ENCODE results near the gene HIVEP1.
"Not testable (repeated sequence)": the region's sequence is repeated elsewhere in the genome, so short reads cannot be mapped to it uniquely, and the experiment has no call there.

The HIVEP1 gene

DNA sequence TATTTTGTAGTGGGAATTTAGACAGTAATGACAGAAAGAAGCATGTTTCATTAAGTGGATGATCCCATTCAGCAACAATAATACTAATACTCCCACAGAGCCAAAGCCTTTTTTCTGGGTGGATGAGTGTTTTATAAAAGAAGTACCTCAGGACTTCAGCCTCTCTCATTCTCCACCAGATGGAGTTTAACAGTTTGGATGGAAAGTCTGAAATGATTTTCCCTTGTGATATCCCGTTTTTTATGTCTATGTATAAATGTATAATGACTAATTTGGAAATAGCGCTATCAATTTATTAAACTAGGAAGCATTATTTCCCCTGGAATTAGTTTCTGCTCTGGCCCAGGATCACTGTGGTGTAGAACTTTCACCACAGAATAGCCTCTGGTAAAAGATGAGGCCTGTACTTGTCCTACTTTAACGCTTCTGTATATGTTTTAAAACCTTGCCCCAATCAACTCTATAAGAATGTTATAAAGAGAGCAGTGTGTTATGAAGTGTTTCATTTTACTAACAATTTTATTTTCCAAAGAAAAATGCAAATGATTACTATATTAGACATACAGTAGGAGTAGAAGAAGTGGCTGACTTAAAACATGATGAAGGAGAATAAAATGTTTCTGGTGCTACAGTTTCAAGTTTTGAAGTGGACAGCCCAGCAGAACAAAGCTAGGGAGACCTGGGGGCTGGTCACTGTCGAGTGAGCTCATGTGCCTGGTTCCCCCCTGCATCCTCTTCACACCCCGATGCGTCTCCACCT lies 135.6 kb downstream of the HIVEP1 start:
- DNase-seq (ENCODE audit: insufficient read length, low spot score) (no peak), FAIRE-seq (no peak)
- no peak for TF ChIP-seq POLR2A (IDR thresholded peaks at IDR 0.05; ENCODE audit: low read depth, low read length)
- no peak for TF ChIP-seq POU2F2 (IDR thresholded peaks at IDR 0.05; ENCODE audit: low read depth, low read length)
- TF ChIP-seq POLR2AphosphoS5 (IDR thresholded peaks at IDR 0.05; ENCODE audit: low read depth, low read length) = no peak
- no peak for TF ChIP-seq PAX5 (IDR thresholded peaks at IDR 0.05; ENCODE audit: insufficient read depth, low read length, severe bottlenecking)
- TF ChIP-seq SPI1 (IDR thresholded peaks at IDR 0.05; ENCODE audit: low read depth, low read length) = no peak
- TF ChIP-seq TAF1 (IDR thresholded peaks at IDR 0.05; ENCODE audit: low read depth, low read length) = no peak

DNA sequence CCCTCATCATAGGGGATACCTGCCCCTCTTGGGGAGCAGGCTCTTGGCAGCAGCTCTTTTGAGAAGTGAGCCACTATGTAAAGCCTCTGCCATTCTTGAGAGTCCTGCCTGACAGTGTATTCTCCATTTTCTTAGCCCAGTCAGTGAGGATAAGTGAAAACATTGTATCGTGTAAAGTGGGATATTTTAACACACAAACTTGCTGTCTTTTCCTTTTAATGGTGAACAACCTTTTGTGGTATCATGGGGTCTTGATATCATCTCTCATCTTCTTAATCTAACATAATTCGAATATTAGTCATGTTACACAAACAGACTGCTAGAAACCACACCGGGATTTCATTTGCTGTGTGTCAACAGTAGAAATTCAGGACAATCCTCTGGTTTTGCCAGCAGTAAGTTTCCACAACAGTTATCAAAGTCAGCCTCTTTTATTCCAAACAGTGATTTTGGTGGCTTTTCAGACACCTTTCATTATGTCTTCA lies 136.2 kb downstream of the HIVEP1 start:
- no peak for DNase-seq (ENCODE audit: insufficient read length, low spot score)
- FAIRE-seq = no peak
- no peak for TF ChIP-seq POLR2A (IDR thresholded peaks at IDR 0.05; ENCODE audit: low read depth, low read length)
- TF ChIP-seq POLR2AphosphoS5 (IDR thresholded peaks at IDR 0.05; ENCODE audit: low read depth, low read length) = no peak
- no peak for TF ChIP-seq POU2F2 (IDR thresholded peaks at IDR 0.05; ENCODE audit: low read depth, low read length)

DNA sequence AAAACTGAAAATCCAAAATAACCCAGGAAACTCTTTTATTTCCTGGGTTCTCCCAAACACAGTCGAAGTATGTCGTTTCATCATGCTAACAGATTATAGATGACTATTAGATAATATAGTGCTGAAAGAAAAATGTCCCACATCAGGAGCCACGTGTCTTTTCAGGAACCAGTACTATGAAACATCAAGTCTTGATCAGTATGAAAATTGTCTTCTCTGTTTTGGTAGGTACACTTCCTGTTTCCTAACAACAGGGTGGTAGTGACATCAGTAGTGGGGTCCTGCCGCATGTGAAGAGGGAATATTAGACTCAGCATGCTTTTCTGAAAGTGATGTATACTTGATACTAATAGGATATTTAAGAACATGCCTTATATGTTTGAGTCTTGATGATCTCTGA lies 136.7 kb downstream of the HIVEP1 start:
- DNase-seq (ENCODE audit: insufficient read length, low spot score) = no peak
- no peak for FAIRE-seq
- no peak for TF ChIP-seq POU2F2 (IDR thresholded peaks at IDR 0.05; ENCODE audit: low read depth, low read length)
- peak; percentile 65 for TF ChIP-seq SPI1 (IDR thresholded peaks at IDR 0.05; ENCODE audit: low read depth, low read length)
- no peak for TF ChIP-seq PAX5 (IDR thresholded peaks at IDR 0.05; ENCODE audit: insufficient read depth, low read length, severe bottlenecking)

- DNase-seq (ENCODE audit: insufficient read length, low spot score) (no peak), FAIRE-seq (no peak)
Measured at GRCh38 chr6:12149944-12150510, 137.9 kb downstream of the HIVEP1 start.

DNA sequence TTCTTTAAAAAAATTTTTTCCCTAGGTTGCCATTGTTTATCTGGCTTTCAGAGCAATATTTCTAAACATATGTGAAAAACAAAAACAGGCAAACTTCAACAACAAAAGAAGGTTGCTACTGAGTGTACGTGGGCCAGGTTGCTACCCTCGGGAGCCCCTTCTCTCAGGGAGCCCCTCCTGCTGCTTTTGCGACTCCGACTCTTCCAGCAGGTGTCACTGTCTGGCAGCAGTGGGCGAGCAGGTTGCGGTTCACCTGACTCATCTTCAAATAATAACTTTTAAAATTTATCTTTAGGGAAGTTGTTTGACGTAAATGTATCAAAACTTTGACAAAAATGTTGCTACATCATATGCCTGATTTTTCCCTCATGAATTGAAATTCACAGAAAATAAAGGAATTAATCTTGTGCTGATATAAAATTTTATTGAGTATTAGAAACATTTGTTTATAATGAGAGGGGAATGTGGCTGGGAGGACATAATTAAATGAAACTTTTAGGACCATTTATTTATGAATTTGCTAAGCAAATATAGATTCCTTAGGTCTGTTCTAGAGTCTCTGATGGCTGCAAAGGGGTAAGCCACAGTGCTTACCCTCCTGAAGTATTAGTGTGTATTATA lies 138.8 kb downstream of the HIVEP1 start:
- TF ChIP-seq POLR2A (IDR thresholded peaks at IDR 0.05; ENCODE audit: low read depth, low read length) = no peak
- no peak for TF ChIP-seq POLR2AphosphoS5 (IDR thresholded peaks at IDR 0.05; ENCODE audit: low read depth, low read length)
- no peak for TF ChIP-seq SPI1 (IDR thresholded peaks at IDR 0.05; ENCODE audit: low read depth, low read length)
- TF ChIP-seq POU2F2 (IDR thresholded peaks at IDR 0.05; ENCODE audit: low read depth, low read length) = no peak
- no peak for TF ChIP-seq PAX5 (IDR thresholded peaks at IDR 0.05; ENCODE audit: insufficient read depth, low read length, severe bottlenecking)
- no peak for TF ChIP-seq TAF1 (IDR thresholded peaks at IDR 0.05; ENCODE audit: low read depth, low read length)
- DNase-seq (ENCODE audit: insufficient read length, low spot score) (no peak), FAIRE-seq (no peak)

More at GRCh38 chr6:12149944-12150510, 137.9 kb downstream of the HIVEP1 start:
- TF ChIP-seq TAF1 (IDR thresholded peaks at IDR 0.05; ENCODE audit: low read depth, low read length) = no peak
- no peak for TF ChIP-seq POLR2AphosphoS5 (IDR thresholded peaks at IDR 0.05; ENCODE audit: low read depth, low read length)
- TF ChIP-seq PAX5 (IDR thresholded peaks at IDR 0.05; ENCODE audit: insufficient read depth, low read length, severe bottlenecking) = no peak
- no peak for TF ChIP-seq SPI1 (IDR thresholded peaks at IDR 0.05; ENCODE audit: low read depth, low read length)
- no peak for TF ChIP-seq POLR2A (IDR thresholded peaks at IDR 0.05; ENCODE audit: low read depth, low read length)
- no peak for TF ChIP-seq POU2F2 (IDR thresholded peaks at IDR 0.05; ENCODE audit: low read depth, low read length)

DNA sequence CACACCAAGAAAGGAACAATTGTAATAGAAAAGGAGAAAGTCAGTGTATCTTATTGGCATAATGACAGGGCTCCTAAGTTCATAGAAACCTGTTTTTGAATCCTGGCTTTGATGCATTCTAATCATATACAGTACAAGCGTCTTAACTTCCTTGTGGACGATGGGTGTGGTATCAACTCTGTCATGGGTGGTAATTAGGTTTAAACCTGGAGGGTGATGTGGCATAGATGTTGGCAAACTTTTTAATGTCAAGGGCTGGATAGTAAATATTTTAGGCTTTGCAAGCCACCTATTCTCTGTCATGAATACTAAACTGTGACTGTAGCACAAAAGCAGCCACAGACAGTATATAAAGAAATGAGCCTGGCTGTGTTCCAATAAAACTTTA lies 139.3 kb downstream of the HIVEP1 start:
- DNase-seq (ENCODE audit: insufficient read length, low spot score) (no peak), FAIRE-seq (no peak)
- TF ChIP-seq POLR2A (IDR thresholded peaks at IDR 0.05; ENCODE audit: low read depth, low read length) (no peak), TAF1 (IDR thresholded peaks at IDR 0.05; ENCODE audit: low read depth, low read length) (no peak), POLR2AphosphoS5 (IDR thresholded peaks at IDR 0.05; ENCODE audit: low read depth, low read length) (no peak), POU2F2 (IDR thresholded peaks at IDR 0.05; ENCODE audit: low read depth, low read length) (no peak), SPI1 (IDR thresholded peaks at IDR 0.05; ENCODE audit: low read depth, low read length) (no peak), PAX5 (IDR thresholded peaks at IDR 0.05; ENCODE audit: insufficient read depth, low read length, severe bottlenecking) (no peak)

GRCh38 chr6:12152023-12152970 lies 140.2 kb downstream of the HIVEP1 start:
- FAIRE-seq (no peak), DNase-seq (ENCODE audit: insufficient read length, low spot score) (no peak)
- no peak for TF ChIP-seq TAF1 (IDR thresholded peaks at IDR 0.05; ENCODE audit: low read depth, low read length)
- TF ChIP-seq SPI1 (IDR thresholded peaks at IDR 0.05; ENCODE audit: low read depth, low read length) = no peak
- no peak for TF ChIP-seq POU2F2 (IDR thresholded peaks at IDR 0.05; ENCODE audit: low read depth, low read length)
- TF ChIP-seq POLR2AphosphoS5 (IDR thresholded peaks at IDR 0.05; ENCODE audit: low read depth, low read length) = no peak
- TF ChIP-seq PAX5 (IDR thresholded peaks at IDR 0.05; ENCODE audit: insufficient read depth, low read length, severe bottlenecking) = no peak
- no peak for TF ChIP-seq POLR2A (IDR thresholded peaks at IDR 0.05; ENCODE audit: low read depth, low read length)

- DNase-seq (ENCODE audit: insufficient read length, low spot score); FAIRE-seq: not testable (repeated sequence)
Measured at GRCh38 chr6:12155769-12156168, 143.7 kb downstream of the HIVEP1 start.

All from GM12891 (cell line).